ENCODE measurements around the gene FZD10. TPM values are rescaled to one million over a fixed set of nuclear protein-coding genes. Genes with fewer than 3 reads are reported as not detected.

Gene FZD10
- polyA plus RNA-seq, 1 donor (not counting 4 experiments of a cell fraction or from before 2014, with no cell fraction given) = 0.55 TPM

GRCh38 chr12:130200445-130200844, 38.2 kb downstream of the FZD10 start:
- FAIRE-seq = no peak

GRCh38 chr12:130201037-130201436, 38.8 kb downstream of the FZD10 start:
- Histone ChIP-seq H3K27me3 (ENCODE audit: control insufficient read depth, extremely low read depth, insufficient read depth, low read length) (no peaks in the 10 kb centered on the region), H3K4me2 (ENCODE audit: control insufficient read depth, extremely low read depth, insufficient read depth, low read depth, low read length) (no peak overlapping the region), H3K4me3 (ENCODE audit: control insufficient read depth in 2 of 3, extremely low read depth in 1 of 3, insufficient read depth in 2 of 3, low read depth in 1 of 3, low read length in 3 of 3) (no peak overlapping the region), H2AFZ (ENCODE audit: control insufficient read depth, low read length) (no peak overlapping the region), H3K9me1 (ENCODE audit: control insufficient read depth, extremely low read depth, insufficient read depth, low read length) (no peaks in the 10 kb centered on the region), H3K36me3 (ENCODE audit: control insufficient read depth in 2 of 2, extremely low read depth in 1 of 2, insufficient read depth in 2 of 2, low read length in 2 of 2) (no peaks in the 10 kb centered on the region), H3K4me1 (ENCODE audit: control insufficient read depth, extremely low read depth, insufficient read depth, low read length) (no peaks in the 10 kb centered on the region), H3K9me3 (ENCODE audit: control insufficient read depth, low read depth, low read length) (no peaks in the 10 kb centered on the region), H4K20me1 (ENCODE audit: control insufficient read depth, extremely low read depth, insufficient read depth, low read length) (no peaks in the 10 kb centered on the region), H3K9ac (ENCODE audit: control insufficient read depth, extremely low read depth, insufficient read depth, low read length) (no peak overlapping the region), H3K79me2 (ENCODE audit: control insufficient read depth, insufficient read depth, low read length) (no peaks in the 10 kb centered on the region), H3K27ac (ENCODE audit: control insufficient read depth, insufficient read depth, low read length) (no peak overlapping the region)
- dilution Hi-C loops (cut with MboI; ENCODE audit: extremely low pct_ligation_motif_present, low sequenced_read_pairs) = no loop called here
- no peak for TF ChIP-seq EZH2 (IDR thresholded peaks at IDR 0.05; ENCODE audit: low read length)
- TF ChIP-seq CTCF (optimal IDR thresholded peaks at IDR 0.05 in 1 of 3, IDR thresholded peaks at IDR 0.05 in 1 of 3, conservative IDR thresholded peaks at IDR 0.05 in 1 of 3; ENCODE audit: extremely low read depth in 1 of 3, insufficient read depth in 2 of 3, low read length in 3 of 3) = no peak
- FAIRE-seq (no peak), DNase-seq (ENCODE audit: low read depth, low spot score) (no peak)

More at GRCh38 chr12:130200445-130200844, 38.2 kb downstream of the FZD10 start:
- no peak for DNase-seq (ENCODE audit: low read depth, low spot score)
- Histone ChIP-seq H3K36me3 (ENCODE audit: control insufficient read depth in 2 of 2, extremely low read depth in 1 of 2, insufficient read depth in 2 of 2, low read length in 2 of 2) (no peaks in the 10 kb centered on the region), H3K9me1 (ENCODE audit: control insufficient read depth, extremely low read depth, insufficient read depth, low read length) (no peaks in the 10 kb centered on the region), H3K9ac (ENCODE audit: control insufficient read depth, extremely low read depth, insufficient read depth, low read length) (no peak overlapping the region), H3K79me2 (ENCODE audit: control insufficient read depth, insufficient read depth, low read length) (no peaks in the 10 kb centered on the region), H3K27me3 (ENCODE audit: control insufficient read depth, extremely low read depth, insufficient read depth, low read length) (no peaks in the 10 kb centered on the region), H3K4me2 (ENCODE audit: control insufficient read depth, extremely low read depth, insufficient read depth, low read depth, low read length) (no peak overlapping the region), H3K9me3 (ENCODE audit: control insufficient read depth, low read depth, low read length) (no peaks in the 10 kb centered on the region), H4K20me1 (ENCODE audit: control insufficient read depth, extremely low read depth, insufficient read depth, low read length) (no peaks in the 10 kb centered on the region), H3K27ac (ENCODE audit: control insufficient read depth, insufficient read depth, low read length) (no peak overlapping the region), H3K4me3 (ENCODE audit: control insufficient read depth in 2 of 3, extremely low read depth in 1 of 3, insufficient read depth in 2 of 3, low read depth in 1 of 3, low read length in 3 of 3) (no peak overlapping the region), H2AFZ (ENCODE audit: control insufficient read depth, low read length) (no peak overlapping the region), H3K4me1 (ENCODE audit: control insufficient read depth, extremely low read depth, insufficient read depth, low read length) (no peaks in the 10 kb centered on the region)
- TF ChIP-seq CTCF (optimal IDR thresholded peaks at IDR 0.05 in 1 of 3, IDR thresholded peaks at IDR 0.05 in 1 of 3, conservative IDR thresholded peaks at IDR 0.05 in 1 of 3; ENCODE audit: extremely low read depth in 1 of 3, insufficient read depth in 2 of 3, low read length in 3 of 3) (no peak), EZH2 (IDR thresholded peaks at IDR 0.05; ENCODE audit: low read length) (no peak)
- dilution Hi-C loops (cut with MboI; ENCODE audit: extremely low pct_ligation_motif_present, low sequenced_read_pairs) = no loop called here

Data from keratinocyte (primary cell).